Endothelial cell of umbilical vein (primary cell): Measurements from ENCODE around the gene CPT2.

Experiments used
- EZH2 ChIP-seq: IDR thresholded peaks from 2 replicates; pipeline ENCODE4 v1.6.1; 2012; ENCODE audit warnings: borderline replicate concordance, low read depth, mild to moderate bottlenecking, moderate library complexity, low read length, inconsistent platforms; ENCODE audit not compliant: severe bottlenecking
- POLR2A ChIP-seq: IDR thresholded peaks from 2 replicates; pipeline ENCODE4 v1.6.1; 2012; ENCODE audit warnings: low read depth, mild to moderate bottlenecking, control low read depth, low read length
- TF ChIP-seq, protein P1 (sequence below), 2 donors: IDR thresholded peaks; 1 replicate in 1 of 2; 2 replicates in 1 of 2; pipeline ENCODE4 v1.5.1; 2011; ENCODE audit warnings: low read length in 2 of 2, mild to moderate bottlenecking in 2 of 2, moderate library complexity in 2 of 2, control low read depth in 1 of 2, inconsistent platforms in 1 of 2, low read depth in 1 of 2; ENCODE audit not compliant: insufficient read depth in 1 of 2; ENCODE audit errors: extremely low read depth in 1 of 2

- TF ChIP-seq POLR2A (no peak), EZH2 (no peak)
- TF ChIP-seq, protein P1, sequence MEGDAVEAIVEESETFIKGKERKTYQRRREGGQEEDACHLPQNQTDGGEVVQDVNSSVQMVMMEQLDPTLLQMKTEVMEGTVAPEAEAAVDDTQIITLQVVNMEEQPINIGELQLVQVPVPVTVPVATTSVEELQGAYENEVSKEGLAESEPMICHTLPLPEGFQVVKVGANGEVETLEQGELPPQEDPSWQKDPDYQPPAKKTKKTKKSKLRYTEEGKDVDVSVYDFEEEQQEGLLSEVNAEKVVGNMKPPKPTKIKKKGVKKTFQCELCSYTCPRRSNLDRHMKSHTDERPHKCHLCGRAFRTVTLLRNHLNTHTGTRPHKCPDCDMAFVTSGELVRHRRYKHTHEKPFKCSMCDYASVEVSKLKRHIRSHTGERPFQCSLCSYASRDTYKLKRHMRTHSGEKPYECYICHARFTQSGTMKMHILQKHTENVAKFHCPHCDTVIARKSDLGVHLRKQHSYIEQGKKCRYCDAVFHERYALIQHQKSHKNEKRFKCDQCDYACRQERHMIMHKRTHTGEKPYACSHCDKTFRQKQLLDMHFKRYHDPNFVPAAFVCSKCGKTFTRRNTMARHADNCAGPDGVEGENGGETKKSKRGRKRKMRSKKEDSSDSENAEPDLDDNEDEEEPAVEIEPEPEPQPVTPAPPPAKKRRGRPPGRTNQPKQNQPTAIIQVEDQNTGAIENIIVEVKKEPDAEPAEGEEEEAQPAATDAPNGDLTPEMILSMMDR (IDR thresholded peaks at IDR 0.05; ENCODE audit: extremely low read depth in 1 of 2, insufficient read depth in 1 of 2, low read depth in 1 of 2, low read length in 2 of 2) = no peak
Measured at GRCh38 chr1:53166366-53166765, 30.3 kb upstream of the CPT2 start.
